Gastrocnemius medialis (tissue), 4 donors: ENCODE measurements around the gene ENAH. TPM values are rescaled to one million over a fixed set of nuclear protein-coding genes. Genes with fewer than 3 reads are reported as not detected.
"Not testable (repeated sequence)": the region's sequence is repeated elsewhere in the genome, so short reads cannot be mapped to it uniquely, and the experiment has no call there.

Experiments
- ATAC-seq, 2 donors: fragments of 150-250 bp; one replicate each; pipeline ENCODE4 v1.9.1; 2016
- DNase-seq, 2 donors: peaks; one replicate each; pipeline ENCODE4 v3.0.0-alpha.2; 2019
- H3K27ac ChIP-seq, 4 donors: fragments of 200-600 bp; sonication (generic); 1 replicate in 1 of 4; 2 replicates in 3 of 4; pipeline ENCODE4 v1.5.1; 2016 to 2018; ENCODE audit warnings: mild to moderate bottlenecking in 2 of 4, moderate library complexity in 1 of 4
- H3K27me3 ChIP-seq, 3 donors: fragments of 200-600 bp; sonication (generic) in 2 of 3; 1 replicate in 1 of 3; 2 replicates in 2 of 3; pipeline versions ENCODE4 v1.5.1 to v1.6.0; 2016 to 2019; ENCODE audit warnings: mild to moderate bottlenecking in 1 of 3, moderate library complexity in 1 of 3
- H3K36me3 ChIP-seq, 2 donors: fragments of 200-600 bp; sonication (generic) in 1 of 2; one replicate each; pipeline ENCODE4 v1.5.1; 2017 to 2018
- H3K4me1 ChIP-seq, 2 donors: fragments of 200-600 bp; sonication (generic) in 1 of 2; one replicate each; pipeline ENCODE4 v1.5.1; 2016 to 2017; ENCODE audit warnings: mild to moderate bottlenecking in 2 of 2
- H3K4me3 ChIP-seq, 4 donors: fragments of 200-600 bp; sonication (generic) in 3 of 4; 1 replicate in 1 of 4; 2 replicates in 3 of 4; pipeline ENCODE4 v1.5.1; 2016 to 2019; ENCODE audit warnings: mild to moderate bottlenecking in 2 of 4
- H3K9me3 ChIP-seq, 3 donors: fragments of 200-600 bp; sonication (generic) in 2 of 3; 1 replicate in 1 of 3; 2 replicates in 2 of 3; pipeline ENCODE4 v1.5.1; 2016 to 2019
- POLR2A ChIP-seq, 2 donors: fragments of 450-650 bp; IDR thresholded peaks; one replicate each; pipeline ENCODE4 v1.6.1; 2017; ENCODE audit warnings: antibody characterized with exemption in 2 of 2, mild to moderate bottlenecking in 2 of 2, moderate library complexity in 2 of 2
- in situ Hi-C, 4 donors: fragments of 200-750 bp; cut with MboI; loops; one replicate each; pipeline versions ENCODE4 v1.15.0 to v1.8.0; 2017; ENCODE audit warnings: low sequenced_read_pairs in 4 of 4
- intact Hi-C: fragments of 100-400 bp; cut with DNase I; formaldehyde crosslinking; loops from one replicate; pipeline ENCODE4 v1.15.1; 2023; ENCODE audit warnings: low total_unique reads
- total RNA-seq, 4 donors: library from RNA; depleted of rRNA; stranded (reverse); fragments of >200 nt; gene quantifications; one replicate each; pipeline versions ENCODE4 v1.1.0 to v1.2.3, GENCODE V29; 2016
- TF ChIP-seq, protein P1 (sequence below), 5 experiments: fragments of 450-650 bp in 3 of 5; fragments of 200-600 bp in 2 of 5; sonication (generic) in 2 of 5; IDR thresholded peaks in 4 of 5; conservative IDR thresholded peaks in 1 of 5; 1 replicate in 4 of 5; 2 replicates in 1 of 5; pipeline ENCODE4 v1.5.1; 2016 to 2019; ENCODE audit warnings: antibody characterized with exemption in 5 of 5, mild to moderate bottlenecking in 3 of 5, moderate library complexity in 3 of 5

The ENAH gene
- total RNA-seq, 4 donors from 2014 or later, result 56.1 to 112 (median 62.2) TPM

DNA sequence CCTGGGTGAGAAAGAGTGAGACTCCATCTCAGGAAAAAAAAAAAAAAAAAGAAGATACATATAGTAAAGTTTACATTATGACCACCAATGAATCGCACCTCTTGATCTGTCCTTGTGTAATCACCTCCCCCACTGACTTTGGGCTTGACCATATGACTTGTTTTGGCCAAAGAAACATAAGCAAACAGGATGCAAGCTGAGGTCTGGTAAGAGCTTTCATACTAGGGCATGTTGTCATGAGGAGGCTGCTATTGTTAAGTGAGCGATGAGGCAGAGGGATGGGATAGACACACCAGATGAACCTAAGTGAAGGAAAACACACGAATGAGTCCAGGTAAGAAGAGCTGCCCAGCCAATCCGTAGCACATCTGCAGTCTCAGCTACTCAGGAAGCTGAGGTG lies 10.7 kb downstream of the ENAH start:
- Histone ChIP-seq H3K36me3 (no peaks in the 10 kb centered on the region), H3K9me3 (no peaks in the 10 kb centered on the region), H3K4me3 (no peak overlapping the region), H3K27ac (no peak overlapping the region), H3K4me1 (peaks cover 28 to 33% of the 10 kb centered on the region in 2 donors), H3K27me3 (no peaks in the 10 kb centered on the region)
- intact Hi-C loops (no loop called here), in situ Hi-C loops (no loop called here)
- ATAC-seq (no peak), DNase-seq (no peak)
- TF ChIP-seq, protein P1, sequence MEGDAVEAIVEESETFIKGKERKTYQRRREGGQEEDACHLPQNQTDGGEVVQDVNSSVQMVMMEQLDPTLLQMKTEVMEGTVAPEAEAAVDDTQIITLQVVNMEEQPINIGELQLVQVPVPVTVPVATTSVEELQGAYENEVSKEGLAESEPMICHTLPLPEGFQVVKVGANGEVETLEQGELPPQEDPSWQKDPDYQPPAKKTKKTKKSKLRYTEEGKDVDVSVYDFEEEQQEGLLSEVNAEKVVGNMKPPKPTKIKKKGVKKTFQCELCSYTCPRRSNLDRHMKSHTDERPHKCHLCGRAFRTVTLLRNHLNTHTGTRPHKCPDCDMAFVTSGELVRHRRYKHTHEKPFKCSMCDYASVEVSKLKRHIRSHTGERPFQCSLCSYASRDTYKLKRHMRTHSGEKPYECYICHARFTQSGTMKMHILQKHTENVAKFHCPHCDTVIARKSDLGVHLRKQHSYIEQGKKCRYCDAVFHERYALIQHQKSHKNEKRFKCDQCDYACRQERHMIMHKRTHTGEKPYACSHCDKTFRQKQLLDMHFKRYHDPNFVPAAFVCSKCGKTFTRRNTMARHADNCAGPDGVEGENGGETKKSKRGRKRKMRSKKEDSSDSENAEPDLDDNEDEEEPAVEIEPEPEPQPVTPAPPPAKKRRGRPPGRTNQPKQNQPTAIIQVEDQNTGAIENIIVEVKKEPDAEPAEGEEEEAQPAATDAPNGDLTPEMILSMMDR (IDR thresholded peaks at IDR 0.05 in 4 of 5, conservative IDR thresholded peaks at IDR 0.05 in 1 of 5), result no peak
- TF ChIP-seq POLR2A (IDR thresholded peaks at IDR 0.05), result no peak

DNA sequence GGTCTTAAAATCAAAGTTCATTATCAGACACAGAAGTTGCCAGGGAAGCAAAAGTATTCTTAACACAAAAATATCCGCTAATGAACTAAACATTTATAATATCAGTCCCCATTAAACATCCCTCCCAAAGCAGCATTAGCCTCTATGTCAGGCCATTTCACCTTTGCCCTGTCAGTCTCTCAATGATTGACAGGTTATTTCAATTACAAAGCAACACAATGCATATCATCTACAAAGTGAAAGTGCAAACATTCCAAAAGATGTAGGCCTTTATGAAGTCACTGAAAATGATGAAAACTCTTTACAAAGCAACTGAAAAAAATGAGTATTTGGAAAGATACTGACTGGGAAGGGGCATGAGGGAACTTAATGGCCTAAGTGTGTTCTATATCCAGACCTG lies 14.1 kb downstream of the ENAH start:
- ATAC-seq (no peak), DNase-seq (no peak)
- no peak overlapping the region for H3K4me3 ChIP-seq
- no peak for TF ChIP-seq POLR2A (IDR thresholded peaks at IDR 0.05)
- TF ChIP-seq, protein P1 (IDR thresholded peaks at IDR 0.05 in 4 of 5, conservative IDR thresholded peaks at IDR 0.05 in 1 of 5), result no peak
- intact Hi-C loops, result no loop called here
- no peaks in the 10 kb centered on the region for H3K27me3 ChIP-seq
- no peaks in the 10 kb centered on the region for H3K36me3 ChIP-seq
- H3K4me1 ChIP-seq, result peaks cover 0 to 5% of the 10 kb centered on the region in 2 donors
- H3K9me3 ChIP-seq, result no peaks in the 10 kb centered on the region
- H3K27ac ChIP-seq, result no peak overlapping the region
- in situ Hi-C loops, result no loop called here

- TF ChIP-seq, protein P1 (IDR thresholded peaks at IDR 0.05 in 4 of 5, conservative IDR thresholded peaks at IDR 0.05 in 1 of 5), result no peak
- no peak for TF ChIP-seq POLR2A (IDR thresholded peaks at IDR 0.05)
- Histone ChIP-seq H3K36me3 (no peaks in the 10 kb centered on the region), H3K4me1 (peaks cover 0 to 4% of the 10 kb centered on the region in 2 donors), H3K27me3 (no peaks in the 10 kb centered on the region), H3K4me3 (no peak overlapping the region), H3K27ac (no peak overlapping the region), H3K9me3 (no peaks in the 10 kb centered on the region)
- in situ Hi-C loops, result no loop called here
- intact Hi-C loops, result no loop called here
- DNase-seq, result no peak
- ATAC-seq, result no peak
These were observed 15.2 kb downstream of the ENAH start for GRCh38 chr1:225637651-225638199.

DNA sequence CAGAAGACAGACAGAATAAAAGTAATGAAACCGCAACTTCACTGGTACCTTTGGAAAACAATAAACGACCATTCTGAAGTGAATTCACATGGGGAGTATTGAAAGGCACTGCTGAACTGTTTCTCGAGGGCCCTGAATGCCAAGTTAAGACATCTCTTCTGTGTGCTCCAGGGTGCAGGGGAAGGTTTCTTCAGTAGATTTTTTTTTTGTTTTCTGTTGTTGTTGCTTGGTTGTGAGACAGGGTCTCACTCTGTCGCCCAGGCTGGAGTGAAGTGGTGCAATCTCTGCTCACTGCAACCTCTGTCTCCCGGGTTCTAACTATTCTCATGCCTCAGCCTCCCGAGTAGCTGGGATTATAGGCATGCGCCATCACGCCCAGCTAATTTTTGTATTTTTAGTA lies 15.9 kb downstream of the ENAH start:
- H3K9me3 ChIP-seq, H3K27ac ChIP-seq, H3K36me3 ChIP-seq, ATAC-seq, DNase-seq, H3K4me3 ChIP-seq, H3K27me3 ChIP-seq, H3K4me1 ChIP-seq, in situ Hi-C loops, intact Hi-C loops: not testable (repeated sequence)

GRCh38 chr1:225635649-225636048 lies 17.3 kb downstream of the ENAH start:
- no peaks in the 10 kb centered on the region for H3K9me3 ChIP-seq
- intact Hi-C loops, result no loop called here
- in situ Hi-C loops, result no loop called here

DNA sequence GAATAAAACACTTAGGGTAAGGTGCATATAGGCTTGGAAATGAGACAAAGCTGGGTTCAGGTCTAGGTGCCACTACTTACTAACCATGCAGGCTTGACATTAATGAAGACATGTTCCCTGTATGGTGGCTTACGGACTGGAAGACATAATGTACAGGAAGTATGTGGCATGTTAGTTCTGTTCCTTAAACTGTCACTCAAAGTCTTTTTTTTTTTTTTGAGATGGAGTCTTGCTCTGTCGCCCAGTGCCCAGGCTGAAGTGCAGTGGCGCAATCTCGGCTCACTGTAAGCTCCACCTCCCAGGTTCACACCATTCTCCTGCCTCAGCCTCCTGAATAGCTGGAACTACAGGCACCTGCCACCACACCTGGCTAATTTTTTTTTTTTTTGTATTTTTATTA lies 20.1 kb downstream of the ENAH start:
- H3K36me3 ChIP-seq, H3K27me3 ChIP-seq, DNase-seq, H3K27ac ChIP-seq, H3K9me3 ChIP-seq, in situ Hi-C loops, ATAC-seq, H3K4me3 ChIP-seq, intact Hi-C loops: not testable (repeated sequence)
- H3K4me1 ChIP-seq, result peaks cover 13 to 19% of the 10 kb centered on the region in 2 donors

More at GRCh38 chr1:225635649-225636048, 17.3 kb downstream of the ENAH start:
- DNase-seq, result no peak
- Histone ChIP-seq H3K4me3 (no peak overlapping the region), H3K27me3 (no peaks in the 10 kb centered on the region), H3K27ac (no peak overlapping the region), H3K36me3 (no peaks in the 10 kb centered on the region), H3K4me1 (peaks cover 5% of the 10 kb centered on the region in 2 donors)
- no peak for ATAC-seq
- TF ChIP-seq, protein P1 (IDR thresholded peaks at IDR 0.05 in 4 of 5, conservative IDR thresholded peaks at IDR 0.05 in 1 of 5), result no peak
- no peak for TF ChIP-seq POLR2A (IDR thresholded peaks at IDR 0.05)
